K562 (cell line): ENCODE results near the gene FNDC11. TPM values are rescaled to one million over a fixed set of nuclear protein-coding genes. Genes with fewer than 3 reads are reported as not detected.

Experiments
- CEBPZ ChIP-seq: fragments of 150-350 bp; IDR thresholded peaks from 2 replicates; pipeline ENCODE4 v1.6.1; 2014; ENCODE audit warnings: low read depth, mild to moderate bottlenecking, low read length, borderline replicate concordance
- HDAC2 ChIP-seq: fragments of 450-650 bp; IDR thresholded peaks from 2 replicates; pipeline ENCODE4 v1.6.1; 2016; ENCODE audit warnings: mild to moderate bottlenecking
- HES1 ChIP-seq: fragments of 450-650 bp; IDR thresholded peaks from 2 replicates; pipeline ENCODE4 v1.6.1; 2016; ENCODE audit warnings: low read depth, mild to moderate bottlenecking, moderate library complexity
- MBD2 ChIP-seq: sonication (generic); IDR thresholded peaks from 2 replicates; pipeline ENCODE4 v1.6.1; 2016; ENCODE audit warnings: low read depth, borderline replicate concordance
- RBM22 ChIP-seq: fragments of 200-400 bp; formaldehyde crosslinking; IDR thresholded peaks from 2 replicates; pipeline ENCODE4 v1.6.1; 2018; ENCODE audit warnings: low read length, low read depth; ENCODE audit not compliant: poor library complexity, severe bottlenecking
- TAL1 ChIP-seq: fragments of 450-650 bp; IDR thresholded peaks from 2 replicates; pipeline ENCODE4 v1.6.1; 2016; ENCODE audit warnings: mild to moderate bottlenecking
- TCF3 ChIP-seq: sonication (generic); formaldehyde crosslinking; IDR thresholded peaks from 2 replicates; pipeline ENCODE4 v1.4.0; 2020; ENCODE audit warnings: mild to moderate bottlenecking, missing genetic modification reagents
- ZNF717 ChIP-seq: fragments of 250-450 bp; sonication (Bioruptor Pico); IDR thresholded peaks from 2 replicates; pipeline ENCODE4 v1.5.0; 2021
- polyA plus RNA-seq, 8 experiments: library from polyadenylated mRNA; depleted of rRNA in 4 of 8; stranded (reverse) in 5 of 8; unstranded in 3 of 8; fragments of >200 nt; fragmentation: Nextera tagmentation in 2 of 8; fragmentation: Illumina TruSeq in 1 of 8; extraction: Ambion mirVana in 2 of 8; extraction: Trizol in 1 of 8; gene quantifications; 2 replicates each; pipeline versions ENCODE4 v1.2.1 to v1.2.3, GENCODE V29; 2011 to 2014; ENCODE audit warnings: inconsistent platforms in 1 of 8, missing spikeins in 1 of 8
- total RNA-seq, 7 experiments: library from RNA; depleted of rRNA in 6 of 7; stranded (reverse); fragments of >200 nt in 6 of 7; fragmentation: Illumina TruSeq in 2 of 7; extraction: Trizol in 2 of 7; gene quantifications; 2 replicates each; pipeline versions ENCODE4 v1.2.1 to v1.2.3, GENCODE V29; 2011 to 2021; ENCODE audit warnings: low replicate concordance in 1 of 7
- TF ChIP-seq, protein P1 (sequence below): fragments of 450-650 bp; IDR thresholded peaks from 2 replicates; pipeline ENCODE4 v1.6.1; 2016; ENCODE audit warnings: missing biosample characterization, missing genetic modification characterization

The FNDC11 gene
- total and polyA plus RNA-seq, 9 of the 15 experiments (the other 6 are each of a cell fraction or from before 2014, with no cell fraction given), result 0.08 to 2.3 (median 0.64) TPM; not detected in 2

DNA sequence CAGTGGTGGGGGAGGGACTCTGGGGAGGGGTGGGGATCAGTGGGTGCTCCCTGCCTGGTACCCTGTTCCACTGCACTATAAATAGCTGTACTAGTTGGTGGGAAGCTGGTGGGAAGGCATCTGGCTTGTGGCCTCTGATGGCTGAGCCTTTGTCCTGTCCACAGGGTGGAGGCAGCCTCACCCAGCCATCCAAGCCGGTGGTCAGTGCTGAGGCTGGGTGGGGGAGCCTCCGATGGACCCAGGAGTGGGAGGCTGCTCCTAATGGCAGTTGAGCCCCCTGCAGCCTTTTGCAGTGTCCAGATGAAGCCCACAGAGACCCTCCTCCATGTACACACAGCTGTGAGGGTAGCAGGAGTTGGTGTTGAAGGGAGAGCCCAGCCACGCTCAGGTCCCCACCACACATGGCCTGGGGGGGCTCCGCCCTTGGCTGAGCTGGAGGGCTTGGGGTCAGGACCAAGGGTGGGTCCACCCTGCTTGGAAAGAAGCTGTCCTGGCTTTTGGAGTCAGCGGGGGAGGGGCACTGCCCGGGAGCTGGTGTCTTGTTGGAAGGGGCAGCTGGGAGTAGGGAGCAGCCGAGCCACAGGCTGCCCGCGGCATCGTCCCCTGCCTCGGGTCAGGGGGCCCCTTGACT, 30.9 kb upstream of the FNDC11 start (continued):
- TF ChIP-seq CEBPZ (no peak), TCF3 (CRISPR knock-in tag) (no peak), ZNF717 (CRISPR knock-in tag) (no peak), TAL1 (no peak), RBM22 (peak; percentile 96), HDAC2 (no peak), MBD2 (no peak), HES1 (no peak)
- TF ChIP-seq, protein P1, sequence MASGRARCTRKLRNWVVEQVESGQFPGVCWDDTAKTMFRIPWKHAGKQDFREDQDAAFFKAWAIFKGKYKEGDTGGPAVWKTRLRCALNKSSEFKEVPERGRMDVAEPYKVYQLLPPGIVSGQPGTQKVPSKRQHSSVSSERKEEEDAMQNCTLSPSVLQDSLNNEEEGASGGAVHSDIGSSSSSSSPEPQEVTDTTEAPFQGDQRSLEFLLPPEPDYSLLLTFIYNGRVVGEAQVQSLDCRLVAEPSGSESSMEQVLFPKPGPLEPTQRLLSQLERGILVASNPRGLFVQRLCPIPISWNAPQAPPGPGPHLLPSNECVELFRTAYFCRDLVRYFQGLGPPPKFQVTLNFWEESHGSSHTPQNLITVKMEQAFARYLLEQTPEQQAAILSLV, result no peak
